Measurements from ENCODE around the gene MAP7D1. TPM values are rescaled to one million over a fixed set of nuclear protein-coding genes. Genes with fewer than 3 reads are reported as not detected.

The MAP7D1 gene
- polyA plus RNA-seq, 1 of the 3 experiments (the other 2 are of a cell fraction) = 69.9 TPM

- H3K4me3 ChIP-seq (ENCODE audit: low read depth in 2 of 2, low read length in 1 of 2) = no peak overlapping the region
- peaks cover 14 to 51% of the 10 kb centered on the region in 2 experiments; a peak in 3 of 4 replicates for H3K4me1 ChIP-seq (ENCODE audit: control insufficient read depth in 1 of 2, insufficient read depth in 2 of 2, low read depth in 1 of 2, low read length in 1 of 2)
- H3K36me3 ChIP-seq (replicated peaks in 1 of 2; ENCODE audit: control insufficient read depth in 1 of 2, insufficient read depth in 2 of 2, low read length in 1 of 2) = peaks cover 23 to 29% of the 10 kb centered on the region in 2 experiments
- H3K9me3 ChIP-seq = no peaks in the 10 kb centered on the region
- H3K27me3 ChIP-seq (ENCODE audit: insufficient read depth) = no peaks in the 10 kb centered on the region
- ChIA-PET POLR2A (no interaction called here), CTCF (interaction anchor here (1.7 to 17.9 kb wide), 2 partner anchors 12 to 33 kb away, joined by 8 to 700 read pairs; partner anchors contain the start of genes ADPRS and TRAPPC3)
- no peaks in the 10 kb centered on the region for H4K20me1 ChIP-seq (ENCODE audit: insufficient read depth)
- no peaks in the 10 kb centered on the region for H3K9me2 ChIP-seq
- 93% methylated on average over 2 of the region's 3 CpGs for WGBS (ENCODE audit: low lambda C conversion rate)
- no peak overlapping the region for H2AFZ ChIP-seq (ENCODE audit: low read depth)
- H3F3A ChIP-seq (replicated peaks; ENCODE audit: insufficient read depth) = peaks cover 47% of the 10 kb centered on the region
- H3K27ac ChIP-seq (ENCODE audit: low read depth in 2 of 2, low read length in 1 of 2) = peak overlapping the region in 1 of 2 experiments; percentile 89; a peak in 2 of 4 replicates
- TF ChIP-seq ZBTB33 (IDR thresholded peaks at IDR 0.05; ENCODE audit: borderline replicate concordance, low read depth) (no peak), ELF1 (IDR thresholded peaks at IDR 0.05) (no peak), FOSL2 (IDR thresholded peaks at IDR 0.05; ENCODE audit: borderline replicate concordance, low read depth) (no peak), FOXM1 (IDR thresholded peaks at IDR 0.05; ENCODE audit: low read depth) (no peak), TEAD4 (IDR thresholded peaks at IDR 0.05; ENCODE audit: borderline replicate concordance, insufficient read depth) (no peak), NRF1 (IDR thresholded peaks at IDR 0.05; ENCODE audit: low read depth, low read length) (no peak), JUND (IDR thresholded peaks at IDR 0.05) (no peak), USF1 (IDR thresholded peaks at IDR 0.05; ENCODE audit: borderline replicate concordance, low read depth) (no peak), MXI1 (IDR thresholded peaks at IDR 0.05; ENCODE audit: low read depth, low read length) (no peak), NFIC (IDR thresholded peaks at IDR 0.05; ENCODE audit: borderline replicate concordance) (no peak), RFX5 (IDR thresholded peaks at IDR 0.05; ENCODE audit: low read length) (no peak), FOXJ3 (CRISPR knock-in tag; IDR thresholded peaks at IDR 0.05) (no peak)
- peak overlapping the region; percentile 31; the same call in 1 of the 2 replicates for H3K4me2 ChIP-seq
- peaks cover 55% of the 10 kb centered on the region for H3K79me2 ChIP-seq (ENCODE audit: insufficient read depth)
- no peak overlapping the region for H3K9ac ChIP-seq
- DNase-seq = no peak
Measured at GRCh38 chr1:36137776-36138175, 18.2 kb upstream of the MAP7D1 start.

GRCh38 chr1:36139521-36139920 lies 16.4 kb upstream of the MAP7D1 start:
- WGBS (ENCODE audit: low lambda C conversion rate) = 88% methylated on average over 5 of the region's 5 CpGs
- TF ChIP-seq RCOR1 (IDR thresholded peaks at IDR 0.05; ENCODE audit: low read length) (no peak), YY1 (IDR thresholded peaks at IDR 0.05; ENCODE audit: low read depth) (no peak), RAD21 (IDR thresholded peaks at IDR 0.05; ENCODE audit: low read length) (no peak), TCF12 (IDR thresholded peaks at IDR 0.05) (no peak), RXRA (IDR thresholded peaks at IDR 0.05; ENCODE audit: borderline replicate concordance, low read depth) (no peak), FOSL2 (IDR thresholded peaks at IDR 0.05; ENCODE audit: borderline replicate concordance, low read depth) (no peak), CTCF (IDR thresholded peaks at IDR 0.05) (no peak), ZBTB33 (IDR thresholded peaks at IDR 0.05; ENCODE audit: borderline replicate concordance, low read depth) (no peak), SMC3 (IDR thresholded peaks at IDR 0.05; ENCODE audit: low read depth, low read length) (no peak), ELF1 (IDR thresholded peaks at IDR 0.05) (no peak), EP300 (IDR thresholded peaks at IDR 0.05; ENCODE audit: borderline replicate concordance in 1 of 2, low read depth in 1 of 2, low read length in 1 of 2) (no peak), FOXJ3 (CRISPR knock-in tag; IDR thresholded peaks at IDR 0.05) (no peak)
- H3F3A ChIP-seq (replicated peaks; ENCODE audit: insufficient read depth) = peaks cover 52% of the 10 kb centered on the region

More at GRCh38 chr1:36139521-36139920, 16.4 kb upstream of the MAP7D1 start:
- POLR2A ChIA-PET = no interaction called here
- DNase-seq = no peak
- no peak overlapping the region for H3K27ac ChIP-seq (ENCODE audit: low read depth in 2 of 2, low read length in 1 of 2)
- H3K4me1 ChIP-seq (ENCODE audit: control insufficient read depth in 1 of 2, insufficient read depth in 2 of 2, low read depth in 1 of 2, low read length in 1 of 2) = peaks cover under 1 to 35% of the 10 kb centered on the region in 2 experiments; a peak in 3 of 4 replicates
- peaks cover 23 to 29% of the 10 kb centered on the region in 2 experiments for H3K36me3 ChIP-seq (replicated peaks in 1 of 2; ENCODE audit: control insufficient read depth in 1 of 2, insufficient read depth in 2 of 2, low read length in 1 of 2)
- H3K4me2 ChIP-seq = no peak overlapping the region
- H2AFZ ChIP-seq (ENCODE audit: low read depth) = no peak overlapping the region
- no peak overlapping the region for H3K4me3 ChIP-seq (ENCODE audit: low read depth in 2 of 2, low read length in 1 of 2)
- H3K79me2 ChIP-seq (ENCODE audit: insufficient read depth) = peaks cover 72% of the 10 kb centered on the region
- no peak overlapping the region for H3K9ac ChIP-seq
- no peaks in the 10 kb centered on the region; the same call in 1 of the 2 replicates for H4K20me1 ChIP-seq (ENCODE audit: insufficient read depth)
- H3K27me3 ChIP-seq (ENCODE audit: insufficient read depth) = no peaks in the 10 kb centered on the region
- no peaks in the 10 kb centered on the region for H3K9me3 ChIP-seq
- no peaks in the 10 kb centered on the region for H3K9me2 ChIP-seq
- CTCF ChIA-PET = interaction anchor here (1.2 to 17.9 kb wide), 2 partner anchors 10 to 35 kb away, joined by 7 to 700 read pairs; partner anchors contain the start of genes ADPRS and TRAPPC3

Data from SK-N-SH (cell line).